Mucosa of rectum (tissue), 2 donors: ENCODE measurements around the gene BMERB1.
"Not testable (repeated sequence)": the region's sequence is repeated elsewhere in the genome, so short reads cannot be mapped to it uniquely, and the experiment has no call there.

Experiments
- H3K27ac ChIP-seq, 2 donors: one replicate each; pipeline ENCODE4 v1.7.0; 2013; ENCODE audit warnings: inconsistent platforms in 2 of 2, low read depth in 2 of 2, low read length in 2 of 2
- H3K27me3 ChIP-seq, 2 donors: one replicate each; pipeline ENCODE4 v1.7.0; 2013; ENCODE audit warnings: low read length in 2 of 2; ENCODE audit not compliant: control insufficient read depth in 2 of 2, insufficient read depth in 2 of 2
- H3K36me3 ChIP-seq, 2 donors: one replicate each; pipeline ENCODE4 v1.7.0; 2013; ENCODE audit warnings: low read length in 2 of 2; ENCODE audit not compliant: control insufficient read depth in 2 of 2, insufficient read depth in 2 of 2
- H3K4me1 ChIP-seq, 2 donors: one replicate each; pipeline ENCODE4 v1.7.0; 2013; ENCODE audit warnings: low read length in 2 of 2, mild to moderate bottlenecking in 1 of 2; ENCODE audit not compliant: control insufficient read depth in 2 of 2, insufficient read depth in 2 of 2
- H3K4me3 ChIP-seq, 2 donors: one replicate each; pipeline ENCODE4 v1.7.0; 2013; ENCODE audit warnings: low read length in 2 of 2
- H3K9ac ChIP-seq, 2 donors: one replicate each; pipeline ENCODE4 v1.7.0; 2013; ENCODE audit warnings: low read length in 2 of 2, low read depth in 1 of 2, mild to moderate bottlenecking in 1 of 2
- H3K9me3 ChIP-seq, 2 donors: one replicate each; pipeline ENCODE4 v1.7.0; 2013; ENCODE audit warnings: low read length in 2 of 2; ENCODE audit not compliant: control insufficient read depth in 2 of 2
- donor health status: healthy.
- donor health status: Normal muscosa, but diverticular disease.

The BMERB1 gene

DNA sequence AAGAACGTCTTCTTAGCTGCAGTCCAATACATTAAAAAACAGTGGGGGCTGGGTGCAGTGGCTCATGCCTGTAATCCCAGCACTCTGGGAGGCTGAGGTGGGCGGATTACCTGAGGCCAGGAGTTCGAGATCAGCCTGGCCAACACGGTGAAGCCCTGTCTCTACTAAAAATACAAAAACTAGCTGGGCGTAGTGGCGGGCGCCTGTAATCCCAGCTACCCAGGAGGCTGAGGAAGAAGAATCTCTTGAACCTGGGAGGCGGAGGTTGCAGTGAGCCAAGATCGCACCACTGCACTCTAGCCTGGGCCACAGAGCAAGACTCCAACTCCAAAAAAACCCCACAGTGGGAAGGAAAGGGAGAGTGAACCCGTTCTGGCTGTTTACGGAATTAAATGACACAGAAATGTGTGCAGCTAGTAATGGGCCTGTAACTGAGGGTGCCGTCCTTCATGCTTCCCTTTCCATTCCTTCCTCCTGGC is 172.9 kb downstream of the BMERB1 start:
- not testable (repeated sequence) for H3K4me1 ChIP-seq, H3K9ac ChIP-seq, H3K27ac ChIP-seq, H3K27me3 ChIP-seq, H3K9me3 ChIP-seq, H3K4me3 ChIP-seq
- peaks cover 65 to 88% of the 10 kb centered on the region in 2 donors for H3K36me3 ChIP-seq

- Histone ChIP-seq H3K36me3 (peaks cover 65 to 88% of the 10 kb centered on the region in 2 donors), H3K9ac (no peak overlapping the region)
Measured at GRCh38 chr16:15607700-15608396, 173.5 kb downstream of the BMERB1 start.

DNA sequence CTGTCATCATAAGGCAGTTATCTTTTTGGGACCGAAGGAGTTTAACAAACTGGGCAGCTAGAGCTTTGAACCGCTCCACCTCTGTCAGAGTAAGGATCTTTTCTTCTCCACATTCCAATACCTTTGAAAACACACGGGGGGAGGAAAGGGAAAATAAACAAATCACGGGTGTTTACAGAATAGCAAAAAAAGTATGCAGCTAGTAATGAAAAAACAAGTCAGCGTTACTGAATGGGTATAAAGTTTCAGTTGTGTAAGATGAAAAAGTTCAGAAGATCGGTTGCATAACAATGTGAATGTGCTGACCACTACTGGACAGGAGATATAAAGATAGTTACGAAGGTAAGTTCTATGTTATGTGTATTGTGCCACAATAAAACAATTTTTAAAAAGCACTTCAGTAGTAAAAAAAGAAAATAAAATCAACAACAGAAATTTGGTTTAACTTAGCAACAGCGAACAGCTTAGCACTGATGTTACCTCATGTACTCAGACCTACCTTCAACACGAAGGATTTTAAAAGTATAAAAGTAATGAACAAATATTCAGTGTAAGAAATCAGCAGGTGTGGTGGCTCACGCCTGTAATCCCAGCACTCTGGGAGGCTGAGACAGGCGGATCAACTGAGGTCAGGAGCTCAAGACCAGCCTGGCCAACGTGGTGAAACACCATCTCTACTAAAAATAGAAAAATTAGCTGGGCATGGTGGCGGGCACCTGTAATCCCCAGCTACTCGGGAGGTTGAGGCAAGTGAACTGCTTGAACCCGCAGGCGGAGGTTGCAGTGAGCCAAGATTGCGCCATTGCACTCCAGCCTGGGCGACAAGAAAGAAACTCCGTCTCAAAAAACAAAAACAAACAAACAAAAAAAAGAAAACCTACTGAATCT is 174.3 kb downstream of the BMERB1 start:
- Histone ChIP-seq H3K27me3 (no peaks in the 10 kb centered on the region), H3K4me1 (peaks cover 0 to 2% of the 10 kb centered on the region in 2 donors), H3K4me3 (no peak overlapping the region), H3K36me3 (peaks cover 68 to 84% of the 10 kb centered on the region in 2 donors), H3K9me3 (no peaks in the 10 kb centered on the region), H3K27ac (no peak overlapping the region), H3K9ac (no peak overlapping the region)

More at GRCh38 chr16:15607700-15608396, 173.5 kb downstream of the BMERB1 start:
- H3K4me1 ChIP-seq: peaks cover 0 to 2% of the 10 kb centered on the region in 2 donors
- H3K9me3 ChIP-seq: no peaks in the 10 kb centered on the region
- H3K27me3 ChIP-seq: no peaks in the 10 kb centered on the region
- no peak overlapping the region for H3K27ac ChIP-seq
- no peak overlapping the region for H3K4me3 ChIP-seq

GRCh38 chr16:15609286-15609649 is 174.9 kb downstream of the BMERB1 start:
- peaks cover 65 to 81% of the 10 kb centered on the region in 2 donors for H3K36me3 ChIP-seq
- H3K27ac ChIP-seq: no peak overlapping the region

GRCh38 chr16:15610369-15610871 is 176.0 kb downstream of the BMERB1 start:
- Histone ChIP-seq H3K9me3 (no peaks in the 10 kb centered on the region), H3K4me1 (peaks cover 0 to 2% of the 10 kb centered on the region in 2 donors), H3K36me3 (peaks cover 60 to 70% of the 10 kb centered on the region in 2 donors), H3K9ac (no peak overlapping the region), H3K4me3 (no peak overlapping the region), H3K27ac (no peak overlapping the region), H3K27me3 (no peaks in the 10 kb centered on the region)

More at GRCh38 chr16:15609286-15609649, 174.9 kb downstream of the BMERB1 start:
- Histone ChIP-seq H3K4me3 (no peak overlapping the region), H3K9ac (no peak overlapping the region), H3K4me1 (peaks cover 0 to 2% of the 10 kb centered on the region in 2 donors), H3K9me3 (no peaks in the 10 kb centered on the region), H3K27me3 (no peaks in the 10 kb centered on the region)

DNA sequence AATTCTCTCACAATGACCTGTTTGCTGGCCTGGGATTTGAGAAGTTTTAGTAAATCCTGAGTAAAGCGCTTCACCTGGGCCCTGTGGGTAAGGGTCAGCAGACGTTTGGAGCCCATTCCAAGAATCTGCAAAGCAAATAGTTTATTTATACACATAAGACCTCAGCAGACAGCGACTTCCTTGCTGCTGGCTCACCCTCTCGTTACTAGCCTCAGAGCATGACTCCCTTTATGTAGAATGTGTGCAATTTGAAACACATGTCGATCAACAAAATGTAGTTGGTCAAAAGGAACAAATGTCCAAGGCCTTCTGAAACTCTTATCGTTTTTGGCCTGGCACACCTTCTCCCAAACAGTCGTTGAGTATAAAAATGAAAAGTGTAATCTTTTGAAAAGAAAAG is 177.2 kb downstream of the BMERB1 start:
- Histone ChIP-seq H3K4me1 (no peaks in the 10 kb centered on the region), H3K4me3 (no peak overlapping the region), H3K27ac (no peak overlapping the region), H3K9me3 (no peaks in the 10 kb centered on the region), H3K27me3 (no peaks in the 10 kb centered on the region), H3K9ac (no peak overlapping the region), H3K36me3 (peaks cover 66 to 72% of the 10 kb centered on the region in 2 donors)

DNA sequence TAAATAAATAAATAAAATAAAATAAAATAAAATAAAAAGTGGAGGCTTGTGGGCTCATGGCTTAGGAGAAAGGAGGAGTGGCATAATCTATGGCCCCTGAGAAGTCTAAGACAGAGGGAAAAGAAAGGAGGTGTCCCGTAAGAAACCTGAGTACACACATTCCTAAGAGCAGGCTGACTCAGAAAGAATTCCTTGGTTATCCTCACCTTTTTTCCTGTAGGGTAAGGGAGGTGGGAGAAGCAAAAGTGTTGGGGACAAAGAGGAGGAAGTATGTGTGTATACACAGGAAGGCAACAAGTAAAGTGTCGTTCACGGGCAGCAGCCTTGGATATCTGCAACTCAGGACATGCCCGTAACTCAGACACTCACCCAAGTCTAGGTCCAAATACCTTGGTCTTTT is 179.3 kb downstream of the BMERB1 start:
- Histone ChIP-seq H3K27ac (no peak overlapping the region), H3K4me3 (no peak overlapping the region), H3K4me1 (no peaks in the 10 kb centered on the region), H3K36me3 (peaks cover 73 to 74% of the 10 kb centered on the region in 2 donors), H3K27me3 (no peaks in the 10 kb centered on the region), H3K9ac (no peak overlapping the region), H3K9me3 (no peaks in the 10 kb centered on the region)

DNA sequence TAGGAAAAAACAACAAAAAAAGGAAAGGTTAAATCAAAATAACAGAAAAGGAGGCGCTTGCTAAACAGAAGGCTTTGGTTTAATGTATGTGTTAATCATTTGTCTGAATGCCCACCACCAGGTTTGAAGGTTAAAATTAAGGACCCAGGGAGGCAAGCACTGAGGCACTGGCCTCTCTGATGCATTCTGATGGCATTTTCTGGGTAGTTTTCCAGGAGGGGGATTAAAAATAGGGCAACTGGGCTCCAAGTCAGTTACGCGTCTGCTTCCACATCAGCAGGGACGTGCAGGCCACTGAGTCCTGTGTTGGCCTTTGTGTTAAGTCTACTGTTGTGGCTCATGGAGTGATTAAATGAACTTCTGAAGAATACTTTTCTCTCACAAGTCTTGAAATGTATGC is 181.6 kb downstream of the BMERB1 start:
- no peak overlapping the region for H3K9ac ChIP-seq
- H3K9me3 ChIP-seq: no peaks in the 10 kb centered on the region
- H3K4me3 ChIP-seq: no peak overlapping the region
- no peaks in the 10 kb centered on the region for H3K27me3 ChIP-seq
- no peaks in the 10 kb centered on the region for H3K4me1 ChIP-seq
- H3K36me3 ChIP-seq: peaks cover 68 to 75% of the 10 kb centered on the region in 2 donors
- H3K27ac ChIP-seq: no peak overlapping the region

- H3K27ac ChIP-seq: no peak overlapping the region
- H3K9me3 ChIP-seq: no peaks in the 10 kb centered on the region
- peaks cover 72 to 78% of the 10 kb centered on the region in 2 donors for H3K36me3 ChIP-seq
- no peaks in the 10 kb centered on the region for H3K4me1 ChIP-seq
- no peaks in the 10 kb centered on the region for H3K27me3 ChIP-seq
- no peak overlapping the region for H3K9ac ChIP-seq
- no peak overlapping the region for H3K4me3 ChIP-seq
Measured at GRCh38 chr16:15616475-15617165, 182.2 kb downstream of the BMERB1 start.
